Panc1 (cell line): ENCODE data around the gene ORC4.

Source experiments
- TF ChIP-seq, protein P1 (sequence below): fragments of 450-650 bp; IDR thresholded peaks from 2 replicates; pipeline ENCODE4 v1.5.1; 2017; ENCODE audit warnings: mild to moderate bottlenecking
- TF ChIP-seq, protein P2 (sequence below), 2 experiments: IDR thresholded peaks; 2 replicates each; pipeline ENCODE4 v1.6.1; 2011 to 2012; ENCODE audit warnings: low read depth in 2 of 2, control low read depth in 1 of 2, low read length in 1 of 2, mild to moderate bottlenecking in 1 of 2, moderate library complexity in 1 of 2; ENCODE audit not compliant: insufficient read depth in 1 of 2

DNA sequence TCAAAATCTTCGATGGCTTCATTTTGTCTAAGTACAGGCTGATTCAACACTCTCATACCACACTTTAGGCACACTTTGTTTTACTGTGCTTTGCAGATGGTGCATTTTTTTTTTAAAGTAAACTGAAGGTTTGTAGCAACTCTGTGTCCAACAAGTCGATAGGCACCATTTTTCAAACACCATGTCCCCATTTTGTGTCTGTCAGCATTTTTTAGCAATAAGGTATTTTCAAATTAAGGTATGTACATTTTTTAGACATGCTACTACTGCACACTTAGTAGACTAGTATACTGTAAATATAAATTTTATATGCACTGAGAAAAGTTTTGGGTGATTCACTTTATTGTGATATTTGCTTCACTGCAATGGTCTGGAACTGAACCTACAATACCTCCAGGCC, 44.4 kb downstream of the ORC4 start:
- TF ChIP-seq, protein P1, sequence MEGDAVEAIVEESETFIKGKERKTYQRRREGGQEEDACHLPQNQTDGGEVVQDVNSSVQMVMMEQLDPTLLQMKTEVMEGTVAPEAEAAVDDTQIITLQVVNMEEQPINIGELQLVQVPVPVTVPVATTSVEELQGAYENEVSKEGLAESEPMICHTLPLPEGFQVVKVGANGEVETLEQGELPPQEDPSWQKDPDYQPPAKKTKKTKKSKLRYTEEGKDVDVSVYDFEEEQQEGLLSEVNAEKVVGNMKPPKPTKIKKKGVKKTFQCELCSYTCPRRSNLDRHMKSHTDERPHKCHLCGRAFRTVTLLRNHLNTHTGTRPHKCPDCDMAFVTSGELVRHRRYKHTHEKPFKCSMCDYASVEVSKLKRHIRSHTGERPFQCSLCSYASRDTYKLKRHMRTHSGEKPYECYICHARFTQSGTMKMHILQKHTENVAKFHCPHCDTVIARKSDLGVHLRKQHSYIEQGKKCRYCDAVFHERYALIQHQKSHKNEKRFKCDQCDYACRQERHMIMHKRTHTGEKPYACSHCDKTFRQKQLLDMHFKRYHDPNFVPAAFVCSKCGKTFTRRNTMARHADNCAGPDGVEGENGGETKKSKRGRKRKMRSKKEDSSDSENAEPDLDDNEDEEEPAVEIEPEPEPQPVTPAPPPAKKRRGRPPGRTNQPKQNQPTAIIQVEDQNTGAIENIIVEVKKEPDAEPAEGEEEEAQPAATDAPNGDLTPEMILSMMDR: no peak
- TF ChIP-seq, protein P2, sequence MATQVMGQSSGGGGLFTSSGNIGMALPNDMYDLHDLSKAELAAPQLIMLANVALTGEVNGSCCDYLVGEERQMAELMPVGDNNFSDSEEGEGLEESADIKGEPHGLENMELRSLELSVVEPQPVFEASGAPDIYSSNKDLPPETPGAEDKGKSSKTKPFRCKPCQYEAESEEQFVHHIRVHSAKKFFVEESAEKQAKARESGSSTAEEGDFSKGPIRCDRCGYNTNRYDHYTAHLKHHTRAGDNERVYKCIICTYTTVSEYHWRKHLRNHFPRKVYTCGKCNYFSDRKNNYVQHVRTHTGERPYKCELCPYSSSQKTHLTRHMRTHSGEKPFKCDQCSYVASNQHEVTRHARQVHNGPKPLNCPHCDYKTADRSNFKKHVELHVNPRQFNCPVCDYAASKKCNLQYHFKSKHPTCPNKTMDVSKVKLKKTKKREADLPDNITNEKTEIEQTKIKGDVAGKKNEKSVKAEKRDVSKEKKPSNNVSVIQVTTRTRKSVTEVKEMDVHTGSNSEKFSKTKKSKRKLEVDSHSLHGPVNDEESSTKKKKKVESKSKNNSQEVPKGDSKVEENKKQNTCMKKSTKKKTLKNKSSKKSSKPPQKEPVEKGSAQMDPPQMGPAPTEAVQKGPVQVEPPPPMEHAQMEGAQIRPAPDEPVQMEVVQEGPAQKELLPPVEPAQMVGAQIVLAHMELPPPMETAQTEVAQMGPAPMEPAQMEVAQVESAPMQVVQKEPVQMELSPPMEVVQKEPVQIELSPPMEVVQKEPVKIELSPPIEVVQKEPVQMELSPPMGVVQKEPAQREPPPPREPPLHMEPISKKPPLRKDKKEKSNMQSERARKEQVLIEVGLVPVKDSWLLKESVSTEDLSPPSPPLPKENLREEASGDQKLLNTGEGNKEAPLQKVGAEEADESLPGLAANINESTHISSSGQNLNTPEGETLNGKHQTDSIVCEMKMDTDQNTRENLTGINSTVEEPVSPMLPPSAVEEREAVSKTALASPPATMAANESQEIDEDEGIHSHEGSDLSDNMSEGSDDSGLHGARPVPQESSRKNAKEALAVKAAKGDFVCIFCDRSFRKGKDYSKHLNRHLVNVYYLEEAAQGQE (IDR thresholded peaks at IDR 0.05; ENCODE audit: insufficient read depth in 1 of 2, low read depth in 2 of 2, low read length in 1 of 2): no peak
